OCI-LY3 (cell line): Measurements from ENCODE around the gene CTNND1.

Experiments
- H2AFZ ChIP-seq: fragments of 200-600, 300-600 bp; shearing (Covaris generic); 2 replicates; pipeline ENCODE4 v1.6.0; 2014; ENCODE audit warnings: antibody characterized with exemption, low read depth, low read length
- H3K27ac ChIP-seq: fragments of 200-600, 300-600 bp; sonication (generic); 2 replicates; pipeline ENCODE4 v1.5.1; 2014; ENCODE audit warnings: mild to moderate bottlenecking, low read length, moderate library complexity, mixed read lengths
- H3K27me3 ChIP-seq: fragments of 200-600, 300-600 bp; sonication (generic); 2 replicates; pipeline ENCODE4 v1.6.1; 2014; ENCODE audit warnings: low read depth, low read length, mixed read lengths
- H3K36me3 ChIP-seq: fragments of 200-600, 300-600 bp; sonication (generic); replicated peaks from 2 replicates; pipeline ENCODE3; 2014; ENCODE audit warnings: low read depth, low read length, mixed read lengths
- H3K4me1 ChIP-seq: fragments of 300-600, 200-600 bp; sonication (generic); 2 replicates; pipeline ENCODE4 v1.6.1; 2014; ENCODE audit warnings: low read length, mixed read lengths
- H3K4me2 ChIP-seq: fragments of 200-600, 300-600 bp; sonication (generic); 2 replicates; pipeline ENCODE4 v1.6.1; 2014; ENCODE audit warnings: low read length, mixed read lengths
- H3K4me3 ChIP-seq: fragments of 300-600, 200-600 bp; sonication (generic); 2 replicates; pipeline ENCODE4 v1.5.1; 2014; ENCODE audit warnings: antibody characterized with exemption, mild to moderate bottlenecking, low read length, moderate library complexity
- H3K79me2 ChIP-seq: fragments of 300-600, 200-600 bp; shearing (Covaris generic); 2 replicates; pipeline ENCODE4 v1.6.1; 2014; ENCODE audit warnings: mild to moderate bottlenecking, low read length, mixed read lengths
- H3K9ac ChIP-seq: fragments of 300-600, 200-600 bp; shearing (Covaris generic); 2 replicates; pipeline ENCODE4 v1.6.0; 2014; ENCODE audit warnings: mild to moderate bottlenecking, low read length, moderate library complexity
- H3K9me3 ChIP-seq: fragments of 200-600, 300-600 bp; shearing (Covaris generic); 2 replicates; pipeline ENCODE4 v1.6.1; 2014; ENCODE audit warnings: low read length, mixed read lengths; ENCODE audit not compliant: insufficient read depth
- H4K20me1 ChIP-seq: fragments of 200-600, 300-600 bp; sonication (generic); 2 replicates; pipeline ENCODE4 v1.6.1; 2016; ENCODE audit warnings: low read length, mixed read lengths; ENCODE audit not compliant: insufficient read depth
- CTCF ChIP-seq: fragments of 200-600, 300-600 bp; sonication (generic); IDR thresholded peaks from 2 replicates; pipeline ENCODE4 v1.5.1; 2014; ENCODE audit warnings: antibody characterized with exemption, low read length, low read depth
- EZH2phosphoT487 ChIP-seq: fragments of 200-600 bp; shearing (Covaris generic); IDR thresholded peaks from 2 replicates; pipeline ENCODE4 v1.6.1; 2018; ENCODE audit warnings: antibody characterized with exemption, mixed run types, low read depth

The CTNND1 gene

DNA sequence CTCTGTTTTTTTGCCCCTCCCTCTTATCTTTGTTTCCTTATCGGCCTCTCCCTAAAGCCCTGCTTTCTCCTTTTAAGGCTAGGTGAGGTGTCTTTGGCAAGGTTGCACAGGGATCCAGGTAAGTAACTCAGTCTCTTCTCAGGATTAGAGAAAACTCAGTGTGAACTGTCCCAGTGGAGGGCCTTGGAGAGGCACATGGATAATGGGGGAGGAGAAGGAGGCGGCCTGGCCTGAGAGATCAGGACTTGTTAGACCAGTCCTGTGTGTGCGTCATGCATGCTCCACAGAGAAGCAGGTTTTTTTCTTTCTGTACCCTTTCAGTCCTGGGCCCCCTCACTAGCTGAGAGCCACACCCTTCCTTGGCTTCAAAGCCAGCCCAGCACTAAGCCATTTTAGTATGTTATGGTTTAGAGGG is 19.9 kb downstream of the CTNND1 start:
- H3K79me2 ChIP-seq: no peaks in the 10 kb centered on the region
- no peak overlapping the region for H3K9ac ChIP-seq
- no peaks in the 10 kb centered on the region for H3K9me3 ChIP-seq
- H3K4me3 ChIP-seq: no peak overlapping the region
- H3K4me1 ChIP-seq: peaks cover 13% of the 10 kb centered on the region
- H3K4me2 ChIP-seq: no peak overlapping the region
- no peak overlapping the region for H3K27ac ChIP-seq
- no peaks in the 10 kb centered on the region for H3K27me3 ChIP-seq
- H4K20me1 ChIP-seq: no peaks in the 10 kb centered on the region
- no peak overlapping the region for H2AFZ ChIP-seq
- TF ChIP-seq CTCF: no peak
- TF ChIP-seq EZH2phosphoT487: no peak
- H3K36me3 ChIP-seq: no peaks in the 10 kb centered on the region

DNA sequence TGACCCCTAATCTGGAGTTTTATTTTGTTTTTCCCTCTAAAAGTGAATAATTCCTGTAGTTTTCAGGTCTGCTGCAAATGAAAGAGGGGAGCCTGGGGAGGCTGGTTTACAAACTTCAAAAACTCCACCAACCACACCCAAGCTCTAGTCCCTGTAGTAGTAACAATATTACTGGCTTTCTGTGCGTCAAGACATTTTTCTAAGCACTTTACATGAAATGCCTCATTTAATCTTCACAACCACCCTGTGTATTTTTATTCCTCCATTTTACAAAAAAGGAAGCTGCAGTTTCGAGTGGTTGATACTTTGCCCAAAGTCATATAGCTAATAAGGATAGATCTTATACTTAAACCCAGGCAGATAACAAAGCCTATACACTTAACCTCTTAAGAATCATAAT is 23.5 kb downstream of the CTNND1 start:
- Histone ChIP-seq H3K4me1 (peaks cover 22% of the 10 kb centered on the region), H3K27ac (no peak overlapping the region), H2AFZ (peak overlapping the region; percentile 22; the same call in 1 of the 2 replicates), H3K9ac (no peak overlapping the region), H3K4me2 (peak overlapping the region; percentile 40), H3K4me3 (no peak overlapping the region), H3K9me3 (no peaks in the 10 kb centered on the region), H3K36me3 (no peaks in the 10 kb centered on the region), H3K79me2 (no peaks in the 10 kb centered on the region), H3K27me3 (no peaks in the 10 kb centered on the region), H4K20me1 (no peaks in the 10 kb centered on the region)
- TF ChIP-seq CTCF (no peak), EZH2phosphoT487 (no peak)

GRCh38 chr11:57786436-57786835 is 24.8 kb downstream of the CTNND1 start:
- Histone ChIP-seq H3K9me3 (no peaks in the 10 kb centered on the region), H2AFZ (no peak overlapping the region), H3K4me3 (no peak overlapping the region), H3K36me3 (no peaks in the 10 kb centered on the region), H3K4me2 (no peak overlapping the region), H3K4me1 (peaks cover 22% of the 10 kb centered on the region), H3K27me3 (no peaks in the 10 kb centered on the region), H3K9ac (no peak overlapping the region), H3K79me2 (no peaks in the 10 kb centered on the region), H3K27ac (no peak overlapping the region), H4K20me1 (no peaks in the 10 kb centered on the region)
- TF ChIP-seq EZH2phosphoT487: no peak
- no peak for TF ChIP-seq CTCF

GRCh38 chr11:57787006-57787604 is 25.5 kb downstream of the CTNND1 start:
- H3K9me3 ChIP-seq: no peaks in the 10 kb centered on the region
- no peak overlapping the region for H3K27ac ChIP-seq
- no peak overlapping the region for H3K9ac ChIP-seq
- TF ChIP-seq CTCF (no peak), EZH2phosphoT487 (no peak)
- no peak overlapping the region for H3K4me2 ChIP-seq
- no peaks in the 10 kb centered on the region for H4K20me1 ChIP-seq
- no peaks in the 10 kb centered on the region for H3K79me2 ChIP-seq
- H3K36me3 ChIP-seq: no peaks in the 10 kb centered on the region
- no peak overlapping the region for H3K4me3 ChIP-seq
- no peak overlapping the region for H2AFZ ChIP-seq
- H3K27me3 ChIP-seq: no peaks in the 10 kb centered on the region
- peaks cover 27% of the 10 kb centered on the region for H3K4me1 ChIP-seq
